NCI-H1930 (cell line): ENCODE measurements around the gene ITPRID2.
"Not testable (repeated sequence)": the region's sequence is repeated elsewhere in the genome, so short reads cannot be mapped to it uniquely, and the experiment has no call there.

Source experiments
- DNase-seq, 2 experiments: peaks; one replicate each; lab custom pipeline; 2025; lab: John Stamatoyannopoulos, UW

Gene ITPRID2

GRCh38 chr2:181959508-181959907 is 68.0 kb downstream of the ITPRID2 start:
- no peak for DNase-seq

GRCh38 chr2:181961167-181961566 is 69.6 kb downstream of the ITPRID2 start:
- DNase-seq = not testable (repeated sequence)

- no peak for DNase-seq
Observed at GRCh38 chr2:181962142-181962541, 70.6 kb downstream of the ITPRID2 start.

- DNase-seq = no peak
Observed at GRCh38 chr2:181970160-181970794, 78.7 kb downstream of the ITPRID2 start.

- DNase-seq = no peak
Observed at GRCh38 chr2:181971032-181971431, 79.5 kb downstream of the ITPRID2 start.

GRCh38 chr2:181972431-181973170 is 81.1 kb downstream of the ITPRID2 start:
- no peak for DNase-seq

GRCh38 chr2:181973171-181973783 is 81.7 kb downstream of the ITPRID2 start:
- DNase-seq = no peak

- DNase-seq = no peak
Observed at GRCh38 chr2:181977661-181978350, 86.3 kb downstream of the ITPRID2 start.

GRCh38 chr2:181978351-181979150 is 87.0 kb downstream of the ITPRID2 start:
- DNase-seq = no peak
